ENCODE measurements around the gene PLEKHG7. TPM values are rescaled to one million over a fixed set of nuclear protein-coding genes. Genes with fewer than 3 reads are reported as not detected.
A peak's percentile ranks its signal among the peaks of the same experiment; 100 is the strongest.

The PLEKHG7 gene
- total RNA-seq, 1 donor from 2014 or later, result not detected

DNA sequence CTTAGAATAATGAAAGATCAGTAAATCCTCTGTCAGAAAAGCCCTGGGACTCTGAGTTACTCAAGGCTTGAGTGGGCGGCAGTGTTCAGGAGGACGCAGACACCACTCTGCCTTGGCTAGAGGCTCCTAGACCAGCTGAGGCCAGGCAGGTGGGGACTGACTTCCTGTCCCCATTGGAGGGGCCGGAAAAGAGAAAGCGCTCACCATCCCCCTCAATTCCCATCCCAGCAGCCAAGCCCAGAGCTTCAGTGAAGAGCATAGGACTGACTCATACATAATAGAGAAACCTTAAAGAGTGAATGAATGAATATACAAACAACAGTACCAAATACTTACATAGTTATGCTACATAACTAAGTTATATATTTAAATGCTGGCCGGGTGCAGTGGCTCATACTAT lies 62.0 kb downstream of the PLEKHG7 start:
- Mint-ChIP-seq H3K27ac (ENCODE audit: unreplicated experiment) (peak overlapping the region; percentile 41), H3K27me3 (ENCODE audit: low read depth) (no peaks in the 10 kb centered on the region), H3K4me3 (ENCODE audit: unreplicated experiment) (no peak overlapping the region), H3K36me3 (ENCODE audit: low read depth) (no peaks in the 10 kb centered on the region), H3K9me3 (ENCODE audit: low read depth) (no peaks in the 10 kb centered on the region), H3K4me1 (ENCODE audit: low read depth) (peaks cover 15% of the 10 kb centered on the region)
- no peak for DNase-seq (ENCODE audit: low spot score)
- TF ChIP-seq, protein P1, sequence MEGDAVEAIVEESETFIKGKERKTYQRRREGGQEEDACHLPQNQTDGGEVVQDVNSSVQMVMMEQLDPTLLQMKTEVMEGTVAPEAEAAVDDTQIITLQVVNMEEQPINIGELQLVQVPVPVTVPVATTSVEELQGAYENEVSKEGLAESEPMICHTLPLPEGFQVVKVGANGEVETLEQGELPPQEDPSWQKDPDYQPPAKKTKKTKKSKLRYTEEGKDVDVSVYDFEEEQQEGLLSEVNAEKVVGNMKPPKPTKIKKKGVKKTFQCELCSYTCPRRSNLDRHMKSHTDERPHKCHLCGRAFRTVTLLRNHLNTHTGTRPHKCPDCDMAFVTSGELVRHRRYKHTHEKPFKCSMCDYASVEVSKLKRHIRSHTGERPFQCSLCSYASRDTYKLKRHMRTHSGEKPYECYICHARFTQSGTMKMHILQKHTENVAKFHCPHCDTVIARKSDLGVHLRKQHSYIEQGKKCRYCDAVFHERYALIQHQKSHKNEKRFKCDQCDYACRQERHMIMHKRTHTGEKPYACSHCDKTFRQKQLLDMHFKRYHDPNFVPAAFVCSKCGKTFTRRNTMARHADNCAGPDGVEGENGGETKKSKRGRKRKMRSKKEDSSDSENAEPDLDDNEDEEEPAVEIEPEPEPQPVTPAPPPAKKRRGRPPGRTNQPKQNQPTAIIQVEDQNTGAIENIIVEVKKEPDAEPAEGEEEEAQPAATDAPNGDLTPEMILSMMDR (IDR thresholded peaks at IDR 0.05), result no peak

DNA sequence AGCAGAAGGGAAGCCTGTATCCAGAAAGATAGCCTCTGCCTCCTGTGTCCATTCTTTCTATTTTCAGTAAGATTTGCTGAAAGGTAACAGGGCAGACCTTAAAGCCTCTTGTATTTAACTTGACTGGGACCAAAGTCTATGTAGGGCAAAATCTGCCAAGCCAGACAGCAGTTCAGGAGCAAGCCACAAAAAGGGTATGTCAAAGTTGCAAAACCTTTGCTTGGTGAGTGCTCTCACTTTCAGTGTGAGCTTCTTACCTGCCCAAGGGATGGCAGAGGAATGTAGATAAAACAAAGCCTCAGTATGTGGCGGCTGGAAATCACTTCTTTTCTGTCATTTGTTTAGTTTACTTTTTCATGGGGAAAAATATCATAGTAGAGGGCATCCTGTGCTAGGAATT lies 63.1 kb downstream of the PLEKHG7 start:
- TF ChIP-seq, protein P1 (IDR thresholded peaks at IDR 0.05), result no peak
- peaks cover 20% of the 10 kb centered on the region for H3K4me1 Mint-ChIP-seq (ENCODE audit: low read depth)
- DNase-seq (ENCODE audit: low spot score), result no peak
- no peak overlapping the region for H3K4me3 Mint-ChIP-seq (ENCODE audit: unreplicated experiment)
- H3K36me3 Mint-ChIP-seq (ENCODE audit: low read depth), result peaks cover 2% of the 10 kb centered on the region
- no peaks in the 10 kb centered on the region for H3K9me3 Mint-ChIP-seq (ENCODE audit: low read depth)
- no peak overlapping the region for H3K27ac Mint-ChIP-seq (ENCODE audit: unreplicated experiment)
- H3K27me3 Mint-ChIP-seq (ENCODE audit: low read depth), result no peaks in the 10 kb centered on the region

DNA sequence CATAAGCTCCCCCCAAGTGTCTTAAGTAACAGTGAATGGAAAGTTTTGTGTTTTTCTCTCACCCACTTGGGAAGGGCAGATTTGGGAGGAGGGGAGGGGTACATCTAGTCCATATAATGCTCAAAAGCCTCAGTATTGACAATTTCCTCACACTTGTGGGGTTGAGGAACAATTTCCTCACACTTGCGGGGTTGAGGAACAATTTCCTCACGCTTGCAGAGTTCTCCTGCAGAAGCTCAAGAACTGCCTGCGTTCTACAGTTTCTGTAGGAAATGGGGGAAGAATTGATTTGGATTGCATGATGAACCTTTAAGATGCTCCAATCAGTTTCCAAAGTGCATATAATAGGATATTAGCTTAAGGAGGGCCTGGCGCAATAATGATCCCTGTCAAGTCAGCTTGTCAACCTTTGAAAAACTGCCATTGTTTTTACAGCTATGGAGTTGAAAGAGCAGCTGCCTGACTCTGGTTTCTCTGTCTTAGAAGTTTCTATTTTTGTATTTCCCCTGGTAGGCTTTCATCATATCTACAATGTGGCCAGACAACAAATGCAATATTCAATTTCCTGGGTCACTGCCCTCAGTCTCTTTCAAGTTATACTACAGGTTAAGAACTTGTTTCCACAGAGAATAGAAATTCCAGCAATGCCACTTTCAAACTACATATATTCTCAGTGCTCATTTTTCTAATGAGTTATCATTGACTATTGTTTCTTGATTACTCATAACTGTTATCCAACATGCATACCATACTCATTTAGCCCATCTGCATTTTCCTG lies 66.5 kb downstream of the PLEKHG7 start:
- Mint-ChIP-seq H3K9me3 (ENCODE audit: low read depth) (no peaks in the 10 kb centered on the region), H3K4me3 (ENCODE audit: unreplicated experiment) (no peak overlapping the region), H3K27me3 (ENCODE audit: low read depth) (no peaks in the 10 kb centered on the region), H3K27ac (ENCODE audit: unreplicated experiment) (no peak overlapping the region), H3K36me3 (ENCODE audit: low read depth) (peaks cover 4% of the 10 kb centered on the region), H3K4me1 (ENCODE audit: low read depth) (peaks cover 26% of the 10 kb centered on the region)
- TF ChIP-seq, protein P1 (IDR thresholded peaks at IDR 0.05), result no peak
- DNase-seq (ENCODE audit: low spot score), result no peak

DNA sequence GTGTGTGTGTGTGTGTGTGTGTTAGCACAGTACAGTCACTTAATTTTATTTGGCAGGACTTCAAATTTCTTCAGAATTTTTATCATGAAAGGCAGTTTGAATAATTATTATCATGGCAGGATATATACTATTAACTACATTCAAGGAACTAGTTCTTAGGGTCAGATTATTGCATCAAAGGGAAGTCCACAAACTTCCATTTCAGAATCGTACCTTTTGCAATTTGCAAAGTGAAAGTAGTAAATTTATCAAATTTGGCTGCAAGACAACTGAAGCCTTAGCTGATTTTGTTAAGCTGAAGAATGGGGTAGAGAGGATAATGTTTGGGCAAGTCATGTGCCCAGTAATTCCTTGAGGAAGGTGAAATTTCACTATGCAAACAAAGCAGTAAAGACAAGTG lies 68.2 kb downstream of the PLEKHG7 start:
- Mint-ChIP-seq H3K4me1 (ENCODE audit: low read depth) (peaks cover 30% of the 10 kb centered on the region), H3K27ac (ENCODE audit: unreplicated experiment) (peak overlapping the region; percentile 14), H3K4me3 (ENCODE audit: unreplicated experiment) (no peak overlapping the region), H3K27me3 (ENCODE audit: low read depth) (no peaks in the 10 kb centered on the region), H3K36me3 (ENCODE audit: low read depth) (peaks cover 4% of the 10 kb centered on the region), H3K9me3 (ENCODE audit: low read depth) (no peaks in the 10 kb centered on the region)
- DNase-seq (ENCODE audit: low spot score), result no peak
- TF ChIP-seq, protein P1 (IDR thresholded peaks at IDR 0.05), result no peak

DNA sequence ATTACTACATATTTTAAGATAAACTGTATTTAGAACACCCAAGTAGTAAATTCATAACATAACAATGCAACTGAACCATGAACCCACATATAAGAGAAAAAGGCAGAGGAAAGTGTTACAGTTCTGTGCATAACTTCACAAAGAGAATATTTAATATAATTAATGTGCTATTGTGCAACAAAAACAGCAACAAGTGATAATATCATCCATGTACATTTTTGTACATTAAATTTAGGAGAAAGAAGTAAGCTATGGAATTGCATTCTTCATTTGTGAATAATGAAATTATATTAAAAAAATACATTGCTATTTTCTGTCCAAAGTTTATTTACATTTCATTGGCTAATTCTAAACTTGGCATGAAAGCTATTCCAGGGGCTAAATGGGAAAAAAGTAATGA lies 72.6 kb downstream of the PLEKHG7 start:
- H3K4me1 Mint-ChIP-seq (ENCODE audit: low read depth), result peaks cover 17% of the 10 kb centered on the region
- no peak overlapping the region for H3K27ac Mint-ChIP-seq (ENCODE audit: unreplicated experiment)
- H3K9me3 Mint-ChIP-seq (ENCODE audit: low read depth), result no peaks in the 10 kb centered on the region
- DNase-seq (ENCODE audit: low spot score), result no peak
- H3K27me3 Mint-ChIP-seq (ENCODE audit: low read depth), result no peaks in the 10 kb centered on the region
- no peak overlapping the region for H3K4me3 Mint-ChIP-seq (ENCODE audit: unreplicated experiment)
- peaks cover 16% of the 10 kb centered on the region for H3K36me3 Mint-ChIP-seq (ENCODE audit: low read depth)
- TF ChIP-seq, protein P1 (IDR thresholded peaks at IDR 0.05), result no peak
